K562 (cell line): Measurements from ENCODE around the gene CEP95. TPM values are rescaled to one million over a fixed set of nuclear protein-coding genes. Genes with fewer than 3 reads are reported as not detected.

ENCODE experiments used
- ASH1L ChIP-seq: fragments of 450-650 bp; IDR thresholded peaks from 2 replicates; pipeline ENCODE4 v1.6.1; 2018; ENCODE audit warnings: borderline replicate concordance, mild to moderate bottlenecking, low read depth; ENCODE audit not compliant: partially characterized antibody
- BHLHE40 ChIP-seq: IDR thresholded peaks from 2 replicates; pipeline ENCODE4 v1.6.1; 2011; ENCODE audit warnings: low read length, improper control_type of control experiment
- CAMTA2 ChIP-seq: fragments of 250-450 bp; sonication (Bioruptor Pico); conservative IDR thresholded peaks from 2 replicates; pipeline ENCODE4 v1.5.1; 2022
- CC2D1A ChIP-seq: fragments of 450-650 bp; IDR thresholded peaks from 2 replicates; pipeline ENCODE4 v1.6.1; 2017; ENCODE audit warnings: mild to moderate bottlenecking
- ELK1 ChIP-seq: sonication (generic); formaldehyde crosslinking; IDR thresholded peaks from 2 replicates; pipeline ENCODE4 v1.8.1; 2022; ENCODE audit warnings: missing genetic modification reagents
- ETS2 ChIP-seq: IDR thresholded peaks from 2 replicates; pipeline ENCODE4 v1.6.1; 2016; ENCODE audit warnings: borderline replicate concordance, missing genetic modification characterization, mild to moderate bottlenecking, moderate library complexity, missing compliant biosample characterization; ENCODE audit not compliant: poor library complexity, severe bottlenecking
- ETV1 ChIP-seq: fragments of 450-650 bp; conservative IDR thresholded peaks from 2 replicates; pipeline ENCODE4 v1.6.1; 2016; ENCODE audit warnings: missing genetic modification characterization, control low read depth, low read depth, missing compliant biosample characterization
- EWSR1 ChIP-seq: fragments of 450-650 bp; IDR thresholded peaks from 2 replicates; pipeline ENCODE4 v1.6.1; 2018; ENCODE audit warnings: borderline replicate concordance, mild to moderate bottlenecking, low read depth, moderate library complexity; ENCODE audit not compliant: partially characterized antibody
- GABPB1 ChIP-seq: sonication (generic); formaldehyde crosslinking; IDR thresholded peaks from 2 replicates; pipeline ENCODE4 v1.8.0; 2022; ENCODE audit warnings: mild to moderate bottlenecking, missing genetic modification reagents
- MYNN ChIP-seq, 2 experiments: sonication (generic); formaldehyde crosslinking in 1 of 2; IDR thresholded peaks; 2 replicates each; pipeline versions ENCODE4 v1.5.0 to v1.6.1; 2016 to 2020; ENCODE audit warnings: antibody characterized with exemption in 1 of 2, missing genetic modification reagents in 1 of 2
- NCOA1 ChIP-seq: fragments of 450-650 bp; IDR thresholded peaks from 2 replicates; pipeline ENCODE4 v1.6.1; 2016; ENCODE audit warnings: low read depth
- NR2C2 ChIP-seq, 2 experiments: fragments of 200-800 bp in 1 of 2; sonication (Bioruptor generic) in 1 of 2; sonication (generic) in 1 of 2; formaldehyde crosslinking in 1 of 2; IDR thresholded peaks; 2 replicates each; pipeline versions ENCODE4 v1.6.1 to v1.8.0; 2016 to 2022; ENCODE audit warnings: mild to moderate bottlenecking in 1 of 2, missing compliant biosample characterization in 1 of 2, missing genetic modification characterization in 1 of 2, missing genetic modification reagents in 1 of 2
- POLR3G ChIP-seq: IDR thresholded peaks from 2 replicates; pipeline ENCODE4 v1.6.1; 2011; ENCODE audit not compliant: insufficient read length, insufficient replicate concordance; ENCODE audit errors: extremely low read depth
- PPARD ChIP-seq: fragments of 250-450 bp; sonication (Bioruptor Pico); IDR thresholded peaks from 2 replicates; pipeline ENCODE4 v1.8.0; 2022; ENCODE audit warnings: inconsistent platforms, mild to moderate bottlenecking, moderate library complexity
- SIN3A ChIP-seq, 2 experiments: fragments of 150-350 bp in 1 of 2; IDR thresholded peaks; 2 replicates each; pipeline ENCODE4 v1.6.1; 2011 to 2016; ENCODE audit warnings: borderline replicate concordance in 2 of 2, low read depth in 2 of 2, low read length in 2 of 2, mild to moderate bottlenecking in 2 of 2, moderate library complexity in 2 of 2; ENCODE audit not compliant: control insufficient read depth in 1 of 2
- SMAD3 ChIP-seq: fragments of 450-650 bp; formaldehyde crosslinking; conservative IDR thresholded peaks from 2 replicates; pipeline ENCODE4 v1.4.0; 2020; ENCODE audit warnings: mild to moderate bottlenecking
- SMARCA4 ChIP-seq: fragments of 450-650 bp; IDR thresholded peaks from 2 replicates; pipeline ENCODE4 v1.6.1; 2016
- TCF7 ChIP-seq: sonication (generic); IDR thresholded peaks from 2 replicates; pipeline ENCODE4 v1.6.1; 2016; ENCODE audit warnings: antibody characterized with exemption, borderline replicate concordance
- THRB ChIP-seq: fragments of 450-650 bp; formaldehyde crosslinking; conservative IDR thresholded peaks from 2 replicates; pipeline ENCODE4 v1.4.0; 2022; ENCODE audit warnings: mild to moderate bottlenecking, missing genetic modification characterization
- ZNF134 ChIP-seq: fragments of 250-450 bp; sonication (Bioruptor Pico); conservative IDR thresholded peaks from 2 replicates; pipeline ENCODE4 v1.4.0; 2020
- ZNF766 ChIP-seq: fragments of 200-800 bp; sonication (Bioruptor generic); conservative IDR thresholded peaks from 2 replicates; pipeline ENCODE4 v1.6.1; 2016; ENCODE audit warnings: missing genetic modification characterization, missing compliant biosample characterization
- polyA plus RNA-seq, 8 experiments: library from polyadenylated mRNA; depleted of rRNA in 4 of 8; stranded (reverse) in 5 of 8; unstranded in 3 of 8; fragments of >200 nt; fragmentation: Nextera tagmentation in 2 of 8; fragmentation: Illumina TruSeq in 1 of 8; extraction: Ambion mirVana in 2 of 8; extraction: Trizol in 1 of 8; gene quantifications; 2 replicates each; pipeline versions ENCODE4 v1.2.1 to v1.2.3, GENCODE V29; 2011 to 2014; ENCODE audit warnings: inconsistent platforms in 1 of 8, missing spikeins in 1 of 8
- total RNA-seq, 7 experiments: library from RNA; depleted of rRNA in 6 of 7; stranded (reverse); fragments of >200 nt in 6 of 7; fragmentation: Illumina TruSeq in 2 of 7; extraction: Trizol in 2 of 7; gene quantifications; 2 replicates each; pipeline versions ENCODE4 v1.2.1 to v1.2.3, GENCODE V29; 2011 to 2021; ENCODE audit warnings: low replicate concordance in 1 of 7
- TF ChIP-seq, protein P1 (sequence below): fragments of 450-650 bp; conservative IDR thresholded peaks from 2 replicates; pipeline ENCODE4 v1.6.1; 2016; ENCODE audit warnings: missing genetic modification characterization, low read depth, mild to moderate bottlenecking, control low read depth, missing compliant biosample characterization
- TF ChIP-seq, protein P2 (sequence below): fragments of 450-650 bp; IDR thresholded peaks from 2 replicates; pipeline ENCODE4 v1.7.0; 2016; ENCODE audit warnings: borderline replicate concordance

The CEP95 gene
- total and polyA plus RNA-seq, 9 of the 15 experiments (the other 6 are each of a cell fraction or from before 2014, with no cell fraction given): 26.7 to 80.7 (median 56.9) TPM

DNA sequence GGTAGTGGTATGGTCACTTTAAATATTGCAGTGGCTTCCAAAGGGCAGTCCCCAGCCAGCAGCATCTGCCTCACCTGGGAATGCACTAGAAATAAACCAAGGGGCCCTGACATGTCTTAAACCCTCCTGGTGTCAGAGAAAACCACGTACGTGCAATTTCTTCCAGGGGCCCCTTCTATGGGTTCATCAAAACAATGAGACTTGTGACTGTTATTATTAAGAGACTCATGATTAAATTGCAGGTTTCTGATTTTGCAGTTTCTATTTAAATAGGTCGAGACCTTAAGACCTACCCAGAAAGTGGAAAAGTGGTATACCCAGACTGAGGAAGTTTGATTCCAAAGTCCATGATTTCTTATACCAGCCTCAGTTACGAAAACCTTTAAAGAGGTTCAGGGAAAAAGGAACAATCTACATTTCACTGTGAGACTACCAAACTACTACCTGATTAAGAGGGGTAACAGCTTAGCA, 9.2 kb upstream of the CEP95 start (continued):
- TF ChIP-seq CC2D1A (no peak), ZNF766 (CRISPR knock-in tag) (no peak), GABPB1 (CRISPR knock-in tag) (no peak), CAMTA2 (no peak), SMAD3 (CRISPR knock-in tag) (peak; percentile 81), PPARD (CRISPR knock-in tag) (no peak), MYNN (IDR thresholded peaks at IDR 0.05) (peak; percentile 41; the same call in 1 of the 2 replicates), MYNN (CRISPR knock-in tag; IDR thresholded peaks at IDR 0.05) (no peak), ETS2 (tag) (no peak), SIN3A (IDR thresholded peaks at IDR 0.05; ENCODE audit: borderline replicate concordance in 2 of 2, control insufficient read depth in 1 of 2, low read depth in 2 of 2, low read length in 2 of 2) (peak in 1 of 2 experiments; percentile 64; a peak in 1 of 4 replicates), NR2C2 (CRISPR knock-in tag; IDR thresholded peaks at IDR 0.05) (no peak), NR2C2 (tag; IDR thresholded peaks at IDR 0.05) (0 out of 2 replicates have a peak, but pooled peaks have one; percentile 36), THRB (CRISPR knock-in tag) (0 out of 2 replicates have a peak, but pooled peaks have one; percentile 3), ELK1 (no peak), NCOA1 (no peak), EWSR1 (no peak), TCF7 (no peak), SMARCA4 (no peak), POLR3G (no peak), ETV1 (tag) (no peak), ZNF134 (CRISPR knock-in tag) (no peak), BHLHE40 (0 out of 2 replicates have a peak, but pooled peaks have one; percentile 35), ASH1L (no peak)
- TF ChIP-seq, protein P1, sequence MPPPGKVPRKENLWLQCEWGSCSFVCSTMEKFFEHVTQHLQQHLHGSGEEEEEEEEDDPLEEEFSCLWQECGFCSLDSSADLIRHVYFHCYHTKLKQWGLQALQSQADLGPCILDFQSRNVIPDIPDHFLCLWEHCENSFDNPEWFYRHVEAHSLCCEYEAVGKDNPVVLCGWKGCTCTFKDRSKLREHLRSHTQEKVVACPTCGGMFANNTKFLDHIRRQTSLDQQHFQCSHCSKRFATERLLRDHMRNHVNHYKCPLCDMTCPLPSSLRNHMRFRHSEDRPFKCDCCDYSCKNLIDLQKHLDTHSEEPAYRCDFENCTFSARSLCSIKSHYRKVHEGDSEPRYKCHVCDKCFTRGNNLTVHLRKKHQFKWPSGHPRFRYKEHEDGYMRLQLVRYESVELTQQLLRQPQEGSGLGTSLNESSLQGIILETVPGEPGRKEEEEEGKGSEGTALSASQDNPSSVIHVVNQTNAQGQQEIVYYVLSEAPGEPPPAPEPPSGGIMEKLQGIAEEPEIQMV: no peak
- TF ChIP-seq, protein P2, sequence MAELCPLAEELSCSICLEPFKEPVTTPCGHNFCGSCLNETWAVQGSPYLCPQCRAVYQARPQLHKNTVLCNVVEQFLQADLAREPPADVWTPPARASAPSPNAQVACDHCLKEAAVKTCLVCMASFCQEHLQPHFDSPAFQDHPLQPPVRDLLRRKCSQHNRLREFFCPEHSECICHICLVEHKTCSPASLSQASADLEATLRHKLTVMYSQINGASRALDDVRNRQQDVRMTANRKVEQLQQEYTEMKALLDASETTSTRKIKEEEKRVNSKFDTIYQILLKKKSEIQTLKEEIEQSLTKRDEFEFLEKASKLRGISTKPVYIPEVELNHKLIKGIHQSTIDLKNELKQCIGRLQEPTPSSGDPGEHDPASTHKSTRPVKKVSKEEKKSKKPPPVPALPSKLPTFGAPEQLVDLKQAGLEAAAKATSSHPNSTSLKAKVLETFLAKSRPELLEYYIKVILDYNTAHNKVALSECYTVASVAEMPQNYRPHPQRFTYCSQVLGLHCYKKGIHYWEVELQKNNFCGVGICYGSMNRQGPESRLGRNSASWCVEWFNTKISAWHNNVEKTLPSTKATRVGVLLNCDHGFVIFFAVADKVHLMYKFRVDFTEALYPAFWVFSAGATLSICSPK: no peak
